A375 (cell line): ENCODE results near the gene GHSR. TPM values are rescaled to one million over a fixed set of nuclear protein-coding genes. Genes with fewer than 3 reads are reported as not detected.

Experiments
- total RNA-seq: library from RNA; depleted of rRNA; stranded (reverse); fragments of >200 nt; shearing (Covaris generic); gene quantifications from 2 replicates; pipeline ENCODE4 v1.2.3, GENCODE V29; 2014; rRNA removed

Gene GHSR, protein sequence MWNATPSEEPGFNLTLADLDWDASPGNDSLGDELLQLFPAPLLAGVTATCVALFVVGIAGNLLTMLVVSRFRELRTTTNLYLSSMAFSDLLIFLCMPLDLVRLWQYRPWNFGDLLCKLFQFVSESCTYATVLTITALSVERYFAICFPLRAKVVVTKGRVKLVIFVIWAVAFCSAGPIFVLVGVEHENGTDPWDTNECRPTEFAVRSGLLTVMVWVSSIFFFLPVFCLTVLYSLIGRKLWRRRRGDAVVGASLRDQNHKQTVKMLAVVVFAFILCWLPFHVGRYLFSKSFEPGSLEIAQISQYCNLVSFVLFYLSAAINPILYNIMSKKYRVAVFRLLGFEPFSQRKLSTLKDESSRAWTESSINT
- not detected in 2 replicates for total RNA-seq

DNA sequence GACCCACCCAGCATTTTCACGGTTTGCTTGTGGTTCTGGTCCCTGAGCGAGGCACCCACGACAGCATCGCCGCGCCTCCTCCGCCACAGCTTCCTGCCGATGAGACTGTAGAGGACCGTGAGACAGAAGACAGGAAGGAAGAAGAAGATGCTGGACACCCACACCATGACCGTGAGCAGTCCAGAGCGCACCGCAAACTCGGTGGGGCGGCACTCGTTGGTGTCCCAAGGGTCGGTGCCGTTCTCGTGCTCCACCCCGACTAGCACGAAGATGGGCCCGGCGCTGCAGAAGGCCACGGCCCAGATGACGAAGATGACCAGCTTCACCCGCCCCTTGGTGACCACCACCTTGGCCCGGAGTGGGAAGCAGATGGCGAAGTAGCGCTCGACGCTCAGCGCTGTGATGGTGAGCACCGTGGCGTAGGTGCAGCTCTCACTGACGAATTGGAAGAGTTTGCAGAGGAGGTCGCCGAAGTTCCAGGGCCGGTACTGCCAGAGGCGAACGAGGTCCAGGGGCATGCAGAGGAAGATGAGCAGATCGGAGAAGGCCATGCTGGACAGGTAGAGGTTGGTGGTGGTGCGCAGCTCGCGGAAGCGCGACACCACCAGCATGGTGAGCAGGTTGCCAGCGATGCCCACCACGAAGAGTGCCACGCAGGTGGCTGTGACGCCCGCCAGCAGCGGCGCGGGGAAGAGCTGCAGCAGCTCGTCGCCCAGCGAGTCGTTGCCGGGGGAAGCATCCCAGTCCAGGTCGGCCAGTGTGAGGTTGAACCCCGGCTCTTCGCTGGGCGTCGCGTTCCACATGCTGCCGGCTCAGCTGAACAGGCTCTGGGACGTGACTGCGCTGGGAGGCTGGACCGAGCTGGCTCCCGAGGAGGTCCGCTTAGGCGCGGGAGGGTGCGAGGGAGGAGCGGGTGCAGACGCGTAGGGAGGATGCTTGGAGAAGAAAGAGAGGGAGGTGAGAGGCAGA is at the start of gene GHSR:
TSS of gene GHSR (minus strand) at position 846 of the 969 bp plus-strand sequence. CDS start at position 803, 43 bp downstream.

Other genes with a start within 250 kb of the GHSR start
- gene TNFSF10, start 75.0 kb upstream of the GHSR start, total RNA-seq, result not detected in 2 replicates